Upper lobe of right lung (tissue), 1 donor: ENCODE data around the gene RAB8A. TPM values are rescaled to one million over a fixed set of nuclear protein-coding genes. Genes with fewer than 3 reads are reported as not detected.

Experiments used
- ATAC-seq: fragments of 200-7000 bp; cut with Tn5 transposase; one replicate; pipeline ENCODE4 v1.9.1; 2020; ENCODE audit warnings: mild to moderate bottlenecking, moderate library complexity
- DNase-seq: peaks from one replicate; pipeline ENCODE4 v3.0.0-alpha.2; 2020
- H3K27ac ChIP-seq: fragments of 200-600 bp; one replicate; pipeline ENCODE4 v1.8.0; 2022
- H3K27me3 ChIP-seq: fragments of 200-600 bp; one replicate; pipeline ENCODE4 v1.8.0; 2022; ENCODE audit warnings: mild to moderate bottlenecking
- H3K36me3 ChIP-seq: fragments of 200-600 bp; one replicate; pipeline ENCODE4 v1.8.0; 2022
- H3K4me1 ChIP-seq: fragments of 200-600 bp; one replicate; pipeline ENCODE4 v1.8.0; 2022
- H3K4me3 ChIP-seq: fragments of 200-600 bp; one replicate; pipeline ENCODE4 v1.8.0; 2022; ENCODE audit warnings: mild to moderate bottlenecking
- H3K9me3 ChIP-seq: fragments of 200-600 bp; one replicate; pipeline ENCODE4 v1.8.0; 2022
- intact Hi-C: fragments of 100-400 bp; cut with DNase I; formaldehyde crosslinking; loops from one replicate; pipeline ENCODE4 v1.11.0; 2022
- total RNA-seq: library from RNA; stranded (reverse); fragmentation: NEBNext Ultra II Directional; extraction: Animal tissue kit (Norgen Biotek cat#: 25700); gene quantifications from one replicate; pipeline ENCODE4 v1.2.1, GENCODE V29; 2021
- TF ChIP-seq, protein P1 (sequence below): fragments of 200-600 bp; IDR thresholded peaks from one replicate; pipeline ENCODE4 v1.8.0; 2022; ENCODE audit warnings: antibody characterized with exemption
- donor health status: DM: no; HTN: yes; CAD: no; lungs with severe emphysema.

Gene RAB8A
- total RNA-seq, 1 donor from 2014 or later, result 101 TPM

- no peaks in the 10 kb centered on the region for H3K36me3 ChIP-seq
- no peaks in the 10 kb centered on the region for H3K27me3 ChIP-seq
- DNase-seq, result no peak
- no peak for ATAC-seq
- H3K27ac ChIP-seq, result no peak overlapping the region
- peaks cover 5% of the 10 kb centered on the region for H3K4me1 ChIP-seq
- intact Hi-C loops, result no loop called here
- H3K9me3 ChIP-seq, result no peaks in the 10 kb centered on the region
- no peak overlapping the region for H3K4me3 ChIP-seq
- TF ChIP-seq, protein P1, sequence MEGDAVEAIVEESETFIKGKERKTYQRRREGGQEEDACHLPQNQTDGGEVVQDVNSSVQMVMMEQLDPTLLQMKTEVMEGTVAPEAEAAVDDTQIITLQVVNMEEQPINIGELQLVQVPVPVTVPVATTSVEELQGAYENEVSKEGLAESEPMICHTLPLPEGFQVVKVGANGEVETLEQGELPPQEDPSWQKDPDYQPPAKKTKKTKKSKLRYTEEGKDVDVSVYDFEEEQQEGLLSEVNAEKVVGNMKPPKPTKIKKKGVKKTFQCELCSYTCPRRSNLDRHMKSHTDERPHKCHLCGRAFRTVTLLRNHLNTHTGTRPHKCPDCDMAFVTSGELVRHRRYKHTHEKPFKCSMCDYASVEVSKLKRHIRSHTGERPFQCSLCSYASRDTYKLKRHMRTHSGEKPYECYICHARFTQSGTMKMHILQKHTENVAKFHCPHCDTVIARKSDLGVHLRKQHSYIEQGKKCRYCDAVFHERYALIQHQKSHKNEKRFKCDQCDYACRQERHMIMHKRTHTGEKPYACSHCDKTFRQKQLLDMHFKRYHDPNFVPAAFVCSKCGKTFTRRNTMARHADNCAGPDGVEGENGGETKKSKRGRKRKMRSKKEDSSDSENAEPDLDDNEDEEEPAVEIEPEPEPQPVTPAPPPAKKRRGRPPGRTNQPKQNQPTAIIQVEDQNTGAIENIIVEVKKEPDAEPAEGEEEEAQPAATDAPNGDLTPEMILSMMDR, result no peak
These were observed 34.4 kb downstream of the RAB8A start for GRCh38 chr19:16146112-16146511.

DNA sequence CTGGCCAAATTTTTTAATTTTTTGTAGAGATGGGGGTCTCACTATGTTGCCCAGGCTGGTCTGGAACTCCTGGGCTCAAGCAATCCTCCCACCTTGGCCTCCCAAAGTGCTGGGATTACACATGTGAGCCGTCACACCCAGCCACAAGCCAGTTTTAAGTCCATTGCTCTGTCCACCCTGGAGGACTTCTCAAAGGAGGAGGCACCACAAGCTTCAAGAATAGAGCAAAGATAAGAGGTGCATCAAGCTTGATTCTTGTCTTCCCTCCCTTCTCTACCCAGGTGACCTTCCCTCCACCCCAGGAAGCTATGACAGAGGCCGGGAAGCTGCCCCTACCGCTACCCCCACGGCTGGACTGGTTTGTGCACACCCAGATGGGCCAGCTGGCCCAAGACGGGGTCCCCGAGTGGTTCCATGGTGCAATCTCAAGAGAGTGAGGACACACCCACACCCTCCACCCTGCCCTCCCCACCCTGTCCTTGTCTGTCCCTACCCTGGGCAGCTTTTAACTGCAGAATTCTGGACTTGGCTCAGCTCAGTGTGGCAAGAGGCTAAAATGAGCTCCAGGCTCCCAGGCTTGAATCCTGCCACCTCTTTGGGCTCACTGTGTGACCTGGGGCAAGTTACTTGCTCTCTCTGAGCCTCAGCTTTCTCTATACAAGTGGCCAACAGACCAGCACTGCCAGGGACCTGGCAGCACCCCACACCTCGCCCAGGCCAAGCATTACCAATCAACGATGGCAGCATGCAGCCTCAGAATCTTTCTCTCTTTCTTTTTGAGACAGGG, 36.9 kb downstream of the RAB8A start:
- Histone ChIP-seq H3K4me1 (no peaks in the 10 kb centered on the region), H3K27ac (peak overlapping the region; percentile 55), H3K27me3 (no peaks in the 10 kb centered on the region), H3K36me3 (no peaks in the 10 kb centered on the region), H3K4me3 (no peak overlapping the region), H3K9me3 (no peaks in the 10 kb centered on the region)
- ATAC-seq (peak; percentile 28), DNase-seq (no peak)
- TF ChIP-seq, protein P1, result no peak
- intact Hi-C loops, result no loop called here

DNA sequence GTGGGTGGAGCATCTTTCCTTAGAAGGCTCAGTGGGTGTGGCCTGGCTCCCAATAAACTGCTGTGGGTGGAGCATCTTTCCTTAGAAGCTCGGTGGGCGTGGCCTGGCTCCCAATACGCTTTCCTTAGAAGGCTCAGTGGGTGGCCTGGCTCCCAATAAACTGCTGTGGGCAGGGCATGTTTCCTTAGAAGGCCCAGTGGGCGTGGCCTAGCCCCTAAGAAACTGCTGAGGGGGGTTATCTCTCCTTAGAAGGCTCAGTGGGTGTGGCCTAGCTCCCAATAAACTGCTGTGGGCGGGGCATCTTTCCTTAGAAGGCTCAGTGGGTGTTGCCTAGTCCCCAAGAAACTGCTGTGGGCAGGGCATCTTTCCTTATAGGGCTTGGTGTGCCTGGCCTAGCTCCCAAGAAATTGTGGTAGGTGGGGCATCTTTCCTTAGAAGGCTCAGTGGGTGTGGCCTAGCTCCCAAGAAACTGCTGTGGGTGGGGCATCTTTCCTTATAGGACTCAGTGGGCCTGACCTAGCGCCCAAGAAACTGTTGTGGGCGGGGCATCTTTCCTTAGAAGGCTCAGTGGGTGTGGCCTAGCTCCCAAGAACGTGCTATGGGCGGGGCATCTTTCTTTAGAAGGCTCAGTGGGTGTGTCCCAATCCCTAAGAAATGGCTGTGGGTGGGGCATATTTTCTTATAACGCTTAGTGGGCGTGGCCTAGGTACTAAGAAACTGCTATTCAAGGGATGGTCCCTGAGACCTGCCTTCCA, 42.1 kb downstream of the RAB8A start:
- Histone ChIP-seq H3K27me3 (no peaks in the 10 kb centered on the region), H3K9me3 (no peaks in the 10 kb centered on the region), H3K4me3 (no peak overlapping the region), H3K36me3 (peaks cover 4% of the 10 kb centered on the region), H3K4me1 (no peaks in the 10 kb centered on the region), H3K27ac (no peak overlapping the region)
- TF ChIP-seq, protein P1, result no peak
- intact Hi-C loops, result no loop called here
- ATAC-seq (no peak), DNase-seq (no peak)

GRCh38 chr19:16154557-16154956, 42.9 kb downstream of the RAB8A start:
- H3K27ac ChIP-seq, result no peak overlapping the region
- peaks cover 4% of the 10 kb centered on the region for H3K36me3 ChIP-seq
- ATAC-seq, result no peak
- no peaks in the 10 kb centered on the region for H3K9me3 ChIP-seq
- TF ChIP-seq, protein P1, result no peak
- DNase-seq, result no peak
- no peaks in the 10 kb centered on the region for H3K27me3 ChIP-seq
- H3K4me3 ChIP-seq, result no peak overlapping the region
- intact Hi-C loops, result no loop called here
- no peaks in the 10 kb centered on the region for H3K4me1 ChIP-seq

DNA sequence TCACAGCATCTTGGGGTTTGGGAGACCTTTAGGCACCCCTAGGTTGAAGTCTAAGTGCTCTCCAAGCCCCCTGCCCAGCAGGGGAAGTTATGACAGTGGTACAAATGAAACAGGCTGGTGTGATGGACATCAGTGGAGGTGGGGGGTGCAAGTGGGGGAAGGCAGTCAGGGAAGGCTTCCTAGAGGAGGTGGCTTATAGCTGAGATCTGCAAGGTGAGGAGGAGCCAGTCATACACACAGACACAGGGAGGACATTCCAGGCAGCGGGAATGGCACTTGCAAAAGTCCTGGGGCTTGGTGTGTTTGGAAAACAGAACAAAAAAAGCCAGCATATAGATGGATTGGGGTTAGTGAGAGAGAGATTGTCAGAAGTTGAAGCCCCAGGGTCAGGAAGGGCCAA, 43.4 kb downstream of the RAB8A start:
- DNase-seq (no peak), ATAC-seq (no peak)
- no peaks in the 10 kb centered on the region for H3K9me3 ChIP-seq
- no peaks in the 10 kb centered on the region for H3K4me1 ChIP-seq
- no peak overlapping the region for H3K27ac ChIP-seq
- no peak overlapping the region for H3K4me3 ChIP-seq
- intact Hi-C loops, result no loop called here
- peaks cover 4% of the 10 kb centered on the region for H3K36me3 ChIP-seq
- H3K27me3 ChIP-seq, result no peaks in the 10 kb centered on the region
- TF ChIP-seq, protein P1, result no peak
